Parathyroid adenoma (tissue), 2 donors: ENCODE data around the gene ZNF883.

Source experiments
- H2AFZ ChIP-seq: fragments of 300-600 bp; sonication (generic); one replicate; pipeline ENCODE4 v1.7.0; 2017; ENCODE audit warnings: antibody characterized with exemption, mild to moderate bottlenecking
- H3K27ac ChIP-seq: fragments of 300-600 bp; sonication (generic); one replicate; pipeline ENCODE4 v1.7.0; 2017
- H3K27me3 ChIP-seq: fragments of 300-600 bp; sonication (generic); one replicate; pipeline ENCODE4 v1.7.0; 2017; ENCODE audit warnings: low read length; ENCODE audit not compliant: control insufficient read depth, insufficient read depth
- H3K36me3 ChIP-seq: fragments of 300-600 bp; sonication (generic); one replicate; pipeline ENCODE4 v1.7.0; 2017; ENCODE audit warnings: low read length; ENCODE audit not compliant: control insufficient read depth, insufficient read depth
- H3K4me1 ChIP-seq: fragments of 300-600 bp; sonication (generic); one replicate; pipeline ENCODE4 v1.7.0; 2017; ENCODE audit warnings: control low read depth
- H3K4me2 ChIP-seq: fragments of 300-600 bp; sonication (generic); one replicate; pipeline ENCODE4 v1.7.0; 2017; ENCODE audit warnings: low read length
- H3K4me3 ChIP-seq: fragments of 300-600 bp; sonication (generic); one replicate; pipeline ENCODE4 v1.7.0; 2017; ENCODE audit warnings: low read depth, low read length
- H3K79me2 ChIP-seq: fragments of 300-600 bp; sonication (generic); one replicate; pipeline ENCODE4 v1.7.0; 2017; ENCODE audit warnings: control low read depth
- H3K9ac ChIP-seq: fragments of 300-600 bp; sonication (generic); one replicate; pipeline ENCODE4 v1.7.0; 2017; ENCODE audit warnings: mild to moderate bottlenecking
- H3K9me3 ChIP-seq: fragments of 300-600 bp; sonication (generic); one replicate; pipeline ENCODE4 v1.7.0; 2017; ENCODE audit warnings: low read length; ENCODE audit not compliant: control insufficient read depth
- CTCF ChIP-seq: fragments of 300-600 bp; sonication (generic); IDR thresholded peaks from one replicate; pipeline ENCODE4 v1.7.0; 2017; ENCODE audit warnings: antibody characterized with exemption, mild to moderate bottlenecking
- donor health status: primary hyperparathyroidism.

Gene ZNF883

GRCh38 chr9:112911736-112912135 lies 100.3 kb downstream of the ZNF883 start:
- Histone ChIP-seq H3K4me1 (no peaks in the 10 kb centered on the region), H3K9ac (no peak overlapping the region), H3K27me3 (no peaks in the 10 kb centered on the region)

More at GRCh38 chr9:112911736-112912135, 100.3 kb downstream of the ZNF883 start:
- TF ChIP-seq CTCF = no peak
- H3K79me2 ChIP-seq = no peaks in the 10 kb centered on the region
- H3K4me2 ChIP-seq = no peak overlapping the region
- H3K27ac ChIP-seq = no peak overlapping the region
- H2AFZ ChIP-seq = no peak overlapping the region
- no peak overlapping the region for H3K4me3 ChIP-seq
- H3K9me3 ChIP-seq = no peaks in the 10 kb centered on the region
- no peaks in the 10 kb centered on the region for H3K36me3 ChIP-seq
